HAP-1 (cell line): Measurements from ENCODE around the gene CCIN.
A peak's percentile ranks its signal among the peaks of the same experiment; 100 is the strongest.
"Not testable (repeated sequence)": the region's sequence is repeated elsewhere in the genome, so short reads cannot be mapped to it uniquely, and the experiment has no call there.

ENCODE experiments used
- DNase-seq, 2 experiments: peaks; one replicate each; pipeline ENCODE4 v3.0.0-alpha.2; 2016 to 2020; ENCODE audit warnings: low spot score in 2 of 2
- H3K27me3 ChIP-seq: fragments of 250-450 bp; sonication (Bioruptor Pico); 2 replicates; pipeline ENCODE4 v1.5.1; 2020; ENCODE audit warnings: low read depth, mild to moderate bottlenecking, moderate library complexity
- H3K36me3 ChIP-seq: fragments of 250-450 bp; sonication (Bioruptor Pico); replicated peaks from 2 replicates; pipeline ENCODE4 v1.5.1; 2020; ENCODE audit warnings: mild to moderate bottlenecking
- H3K4me1 ChIP-seq: fragments of 250-450 bp; sonication (Bioruptor Pico); 2 replicates; pipeline ENCODE4 v1.5.1; 2020; ENCODE audit warnings: mild to moderate bottlenecking
- H3K4me3 ChIP-seq: fragments of 250-450 bp; sonication (Bioruptor Pico); 2 replicates; pipeline ENCODE4 v1.5.1; 2020; ENCODE audit warnings: mild to moderate bottlenecking, moderate library complexity
- H3K9me3 ChIP-seq: fragments of 250-450 bp; sonication (Bioruptor Pico); 2 replicates; pipeline ENCODE4 v1.5.1; 2020; ENCODE audit warnings: mild to moderate bottlenecking, moderate library complexity
- in situ Hi-C: fragments of 300-500 bp; cut with MboI; formaldehyde crosslinking; loops from 3 replicates; pipeline ENCODE4 v1.14.3; 2020; ENCODE audit warnings: low sequenced_read_pairs, inconsistent platforms, mixed read lengths

CCIN gene

GRCh38 chr9:36158917-36159316 lies 10.3 kb upstream of the CCIN start:
- Histone ChIP-seq H3K27me3 (no peaks in the 10 kb centered on the region), H3K36me3 (no peaks in the 10 kb centered on the region), H3K9me3 (peaks cover 6% of the 10 kb centered on the region), H3K4me3 (no peak overlapping the region), H3K4me1 (no peaks in the 10 kb centered on the region)
- DNase-seq, result no peak
- in situ Hi-C loops, result no loop called here

GRCh38 chr9:36159509-36159908 lies 9.7 kb upstream of the CCIN start:
- H3K27me3 ChIP-seq, H3K4me1 ChIP-seq: not testable (repeated sequence)

DNA sequence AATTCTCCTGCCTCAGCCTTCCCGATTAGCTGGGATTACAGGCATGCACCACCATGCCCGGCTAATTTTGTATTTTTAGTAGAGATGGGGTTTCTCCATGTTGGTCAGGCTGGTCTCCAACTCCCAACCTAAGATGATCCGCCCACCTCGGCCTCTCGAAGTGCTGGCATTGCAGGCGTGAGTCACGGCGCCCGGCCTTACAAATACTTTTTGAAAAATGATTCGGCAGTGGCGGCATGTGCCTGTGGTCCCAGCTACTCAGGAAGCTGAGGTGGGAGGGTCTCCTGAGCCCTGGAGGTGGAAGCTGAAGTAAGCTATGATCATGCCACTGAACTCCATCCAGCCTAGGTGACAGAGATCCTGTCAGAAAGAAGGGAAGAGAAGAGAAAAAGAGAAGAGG lies 9.1 kb upstream of the CCIN start:
- DNase-seq, in situ Hi-C loops, H3K36me3 ChIP-seq, H3K9me3 ChIP-seq, H3K4me1 ChIP-seq, H3K4me3 ChIP-seq, H3K27me3 ChIP-seq: not testable (repeated sequence)

More at GRCh38 chr9:36159509-36159908, 9.7 kb upstream of the CCIN start:
- H3K9me3 ChIP-seq, H3K4me3 ChIP-seq, H3K36me3 ChIP-seq, in situ Hi-C loops, DNase-seq: not testable (repeated sequence)

- H3K4me1 ChIP-seq, result no peaks in the 10 kb centered on the region
- no peaks in the 10 kb centered on the region for H3K36me3 ChIP-seq
- in situ Hi-C loops, result no loop called here
These were observed 8.0 kb upstream of the CCIN start for GRCh38 chr9:36161187-36161586.

GRCh38 chr9:36162211-36162738 lies 6.9 kb upstream of the CCIN start:
- in situ Hi-C loops, result no loop called here

More at GRCh38 chr9:36161187-36161586, 8.0 kb upstream of the CCIN start:
- H3K4me3 ChIP-seq, result no peak overlapping the region
- H3K9me3 ChIP-seq, result peaks cover 6% of the 10 kb centered on the region
- no peaks in the 10 kb centered on the region for H3K27me3 ChIP-seq
- no peak for DNase-seq

GRCh38 chr9:36163049-36163785 lies 6.0 kb upstream of the CCIN start:
- Histone ChIP-seq H3K4me3 (no peak overlapping the region), H3K27me3 (no peaks in the 10 kb centered on the region), H3K9me3 (no peaks in the 10 kb centered on the region), H3K4me1 (no peaks in the 10 kb centered on the region), H3K36me3 (no peaks in the 10 kb centered on the region)
- in situ Hi-C loops, result no loop called here
- peak in 1 of 2 experiments; percentile 43 for DNase-seq

More at GRCh38 chr9:36162211-36162738, 6.9 kb upstream of the CCIN start:
- Histone ChIP-seq H3K27me3 (no peaks in the 10 kb centered on the region), H3K4me3 (no peak overlapping the region), H3K9me3 (no peaks in the 10 kb centered on the region), H3K4me1 (no peaks in the 10 kb centered on the region), H3K36me3 (no peaks in the 10 kb centered on the region)
- DNase-seq, result no peak

GRCh38 chr9:36163786-36164170 lies 5.4 kb upstream of the CCIN start:
- no peaks in the 10 kb centered on the region for H3K27me3 ChIP-seq
- no peak for DNase-seq
- no peaks in the 10 kb centered on the region for H3K9me3 ChIP-seq
- H3K4me1 ChIP-seq, result no peaks in the 10 kb centered on the region
- in situ Hi-C loops, result no loop called here
- H3K4me3 ChIP-seq, result no peak overlapping the region
- H3K36me3 ChIP-seq, result no peaks in the 10 kb centered on the region

GRCh38 chr9:36164372-36164771 lies 4.8 kb upstream of the CCIN start:
- Histone ChIP-seq H3K27me3 (no peaks in the 10 kb centered on the region), H3K9me3 (no peaks in the 10 kb centered on the region), H3K36me3 (no peaks in the 10 kb centered on the region), H3K4me3 (no peak overlapping the region), H3K4me1 (no peaks in the 10 kb centered on the region)
- in situ Hi-C loops, result no loop called here
- no peak for DNase-seq

GRCh38 chr9:36164989-36165388 lies 4.2 kb upstream of the CCIN start:
- peak in 1 of 2 experiments; percentile 12 for DNase-seq
- no peaks in the 10 kb centered on the region for H3K4me1 ChIP-seq
- H3K36me3 ChIP-seq, result no peaks in the 10 kb centered on the region
- H3K9me3 ChIP-seq, result no peaks in the 10 kb centered on the region
- H3K27me3 ChIP-seq, result no peaks in the 10 kb centered on the region
- in situ Hi-C loops, result loop anchor here (5.0 kb wide), 1 partner anchor 63 kb away; no protein-coding TSS in a partner anchor
- H3K4me3 ChIP-seq, result no peak overlapping the region

DNA sequence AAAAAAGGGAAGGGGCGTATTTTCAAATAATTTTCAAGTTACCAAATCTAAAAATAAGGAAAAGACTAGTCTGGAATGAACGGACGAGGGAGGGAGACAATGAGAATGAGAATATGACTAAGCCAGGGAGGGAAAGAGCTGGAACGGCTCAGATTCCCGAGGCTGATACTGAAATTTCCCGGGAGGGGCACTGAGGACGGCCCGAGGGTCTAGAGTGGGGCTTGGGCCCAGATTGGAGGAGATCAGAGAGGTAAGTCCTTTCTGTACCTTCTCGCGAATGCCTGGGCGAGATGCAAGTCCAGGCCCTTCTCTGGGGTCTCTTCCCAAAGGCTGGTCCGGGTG lies 3.4 kb upstream of the CCIN start:
- H3K4me3 ChIP-seq, result no peak overlapping the region
- DNase-seq, result no peak
- H3K9me3 ChIP-seq, result no peaks in the 10 kb centered on the region
- in situ Hi-C loops, result loop anchor here (5.0 kb wide), 1 partner anchor 63 kb away; no protein-coding TSS in a partner anchor
- H3K4me1 ChIP-seq, result no peaks in the 10 kb centered on the region
- no peaks in the 10 kb centered on the region for H3K36me3 ChIP-seq
- H3K27me3 ChIP-seq, result no peaks in the 10 kb centered on the region

DNA sequence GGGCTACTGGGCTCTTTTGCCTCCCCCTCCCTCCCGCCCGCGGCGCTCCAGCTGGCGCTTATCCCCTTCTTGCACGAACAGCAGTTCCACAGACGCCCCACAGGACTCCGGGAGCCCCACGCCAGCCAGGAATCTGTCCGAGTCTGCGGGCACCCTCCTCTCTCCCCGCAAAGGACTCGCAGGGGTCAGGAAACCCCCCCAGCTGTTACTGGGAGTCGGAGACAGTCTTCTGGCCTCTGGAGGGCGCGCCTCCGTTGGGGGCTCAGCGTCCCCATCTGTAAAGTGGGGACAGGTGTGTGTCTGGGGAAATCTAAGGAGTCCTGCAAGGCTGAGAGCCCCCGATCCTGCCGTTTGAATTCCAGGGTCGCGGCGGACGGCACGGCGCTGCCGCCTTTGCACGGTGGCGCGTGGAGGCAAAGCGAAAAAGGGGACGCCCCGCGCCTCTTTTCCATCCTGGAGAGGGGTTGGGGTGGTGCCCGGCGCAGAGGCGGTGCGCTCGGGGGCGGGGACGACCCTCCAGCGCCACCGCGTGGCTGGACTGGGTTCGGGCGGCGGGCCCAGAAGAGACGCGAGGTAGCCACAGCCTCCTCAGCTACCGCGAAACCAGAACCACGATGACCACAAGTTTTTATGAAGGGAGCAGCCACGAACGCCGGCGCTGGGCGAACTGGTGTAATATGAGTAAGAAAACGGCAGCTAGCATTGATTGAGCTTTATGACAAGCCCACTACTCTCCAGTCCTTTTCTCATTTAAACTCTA lies 2.8 kb upstream of the CCIN start:
- DNase-seq, result peak; percentile 80 to 89
- no peaks in the 10 kb centered on the region for H3K27me3 ChIP-seq
- H3K4me1 ChIP-seq, result no peaks in the 10 kb centered on the region
- peak overlapping the region; percentile 34 for H3K4me3 ChIP-seq
- H3K36me3 ChIP-seq, result no peaks in the 10 kb centered on the region
- in situ Hi-C loops, result loop anchor here (5.0 kb wide), 1 partner anchor 64 kb away; no protein-coding TSS in a partner anchor
- H3K9me3 ChIP-seq, result no peaks in the 10 kb centered on the region

- Histone ChIP-seq H3K36me3 (no peaks in the 10 kb centered on the region), H3K9me3 (no peaks in the 10 kb centered on the region), H3K4me3 (no peak overlapping the region), H3K4me1 (no peaks in the 10 kb centered on the region), H3K27me3 (no peaks in the 10 kb centered on the region)
- DNase-seq, result no peak
- in situ Hi-C loops, result loop anchor here (5.0 kb wide), 1 partner anchor 67 kb away; no protein-coding TSS in a partner anchor
These were observed 520 bp downstream of the CCIN start for GRCh38 chr9:36169708-36170107.

- Histone ChIP-seq H3K4me1 (no peaks in the 10 kb centered on the region), H3K4me3 (no peak overlapping the region), H3K27me3 (no peaks in the 10 kb centered on the region), H3K36me3 (no peaks in the 10 kb centered on the region), H3K9me3 (no peaks in the 10 kb centered on the region)
- no peak for DNase-seq
- in situ Hi-C loops, result no loop called here
These were observed 1.3 kb downstream of the CCIN start for GRCh38 chr9:36170531-36170930.

- no peaks in the 10 kb centered on the region for H3K36me3 ChIP-seq
- H3K27me3 ChIP-seq, result no peaks in the 10 kb centered on the region
- no peaks in the 10 kb centered on the region for H3K4me1 ChIP-seq
- in situ Hi-C loops, result no loop called here
- no peak overlapping the region for H3K4me3 ChIP-seq
- no peaks in the 10 kb centered on the region for H3K9me3 ChIP-seq
- no peak for DNase-seq
These were observed 4.7 kb downstream of the CCIN start for GRCh38 chr9:36173861-36174260.
